ENCODE data around the gene PIK3R3. TPM values are rescaled to one million over a fixed set of nuclear protein-coding genes. Genes with fewer than 3 reads are reported as not detected.

PIK3R3 gene
- total RNA-seq, 5 donors from 2014 or later (not counting 1 experiment from before 2014, with no cell fraction given) = 0.65 to 2.3 (median 1.1) TPM

- Histone ChIP-seq H3K4me3 (ENCODE audit: control insufficient read depth in 1 of 2, extremely low read depth in 1 of 2, low read length in 1 of 2) (no peak overlapping the region), H3K27ac (ENCODE audit: low read length) (no peak overlapping the region), H3K27me3 (replicated peaks in 1 of 2; ENCODE audit: control insufficient read depth in 2 of 2, extremely low read depth in 1 of 2, insufficient read depth in 2 of 2, low read length in 1 of 2) (peaks cover 0 to under 1% of the 10 kb centered on the region in 2 experiments), H3K9me3 (no peaks in the 10 kb centered on the region), H3K4me1 (ENCODE audit: control insufficient read depth in 1 of 2, extremely low read depth in 1 of 2, insufficient read depth in 2 of 2, low read length in 2 of 2) (no peaks in the 10 kb centered on the region), H3K36me3 (ENCODE audit: control insufficient read depth in 2 of 2, extremely low read depth in 1 of 2, insufficient read depth in 1 of 2, low read length in 1 of 2) (no peaks in the 10 kb centered on the region)
- DNase-seq = no peak
- WGBS (ENCODE audit: insufficient coverage) = 93% methylated on average over 3 of the region's 7 CpGs
- Mint-ChIP-seq H3K4me3 (no peak overlapping the region), H3K9me3 (peaks cover 0 to 8% (median 0%) of the 10 kb centered on the region in 3 donors), H3K4me1 (no peaks in the 10 kb centered on the region), H3K27ac (no peak overlapping the region), H3K36me3 (no peaks in the 10 kb centered on the region), H3K27me3 (peaks cover 0 to 4% of the 10 kb centered on the region in 2 donors)
- CTCF ChIA-PET = no interaction called here
- POLR2A ChIA-PET = no interaction called here
- no peak for ATAC-seq (replicated peaks in 1 of 4)
These were observed 51.2 kb downstream of the PIK3R3 start for GRCh38 chr1:46081206-46081605.

GRCh38 chr1:46080257-46080656 is 52.2 kb downstream of the PIK3R3 start:
- DNase-seq = no peak
- Mint-ChIP-seq H3K27me3 (peaks cover 0 to 4% of the 10 kb centered on the region in 2 donors), H3K9me3 (peaks cover 0 to 8% (median 0%) of the 10 kb centered on the region in 3 donors), H3K36me3 (no peaks in the 10 kb centered on the region), H3K4me3 (no peak overlapping the region), H3K4me1 (no peaks in the 10 kb centered on the region), H3K27ac (no peak overlapping the region)
- Histone ChIP-seq H3K4me3 (ENCODE audit: control insufficient read depth in 1 of 2, extremely low read depth in 1 of 2, low read length in 1 of 2) (no peak overlapping the region), H3K36me3 (ENCODE audit: control insufficient read depth in 2 of 2, extremely low read depth in 1 of 2, insufficient read depth in 1 of 2, low read length in 1 of 2) (no peaks in the 10 kb centered on the region), H3K4me1 (ENCODE audit: control insufficient read depth in 1 of 2, extremely low read depth in 1 of 2, insufficient read depth in 2 of 2, low read length in 2 of 2) (no peaks in the 10 kb centered on the region), H3K9me3 (no peaks in the 10 kb centered on the region), H3K27ac (ENCODE audit: low read length) (no peak overlapping the region), H3K27me3 (replicated peaks in 1 of 2; ENCODE audit: control insufficient read depth in 2 of 2, extremely low read depth in 1 of 2, insufficient read depth in 2 of 2, low read length in 1 of 2) (no peaks in the 10 kb centered on the region)
- 83% methylated on average over 1 of the region's 3 CpGs for WGBS (ENCODE audit: insufficient coverage)
- ATAC-seq (replicated peaks in 1 of 4) = no peak
- CTCF ChIA-PET = no interaction called here
- POLR2A ChIA-PET = interaction anchor here in 1 of 2 donors (0.7 kb wide), 1 partner anchor 10 kb away, joined by 5 read pairs; no protein-coding TSS in a partner anchor

- no peaks in the 10 kb centered on the region for H3K27me3 ChIP-seq (replicated peaks in 1 of 2; ENCODE audit: control insufficient read depth in 2 of 2, extremely low read depth in 1 of 2, insufficient read depth in 2 of 2, low read length in 1 of 2)
- Mint-ChIP-seq H3K9me3 (no peaks in the 10 kb centered on the region), H3K4me1 (no peaks in the 10 kb centered on the region), H3K4me3 (no peak overlapping the region), H3K27me3 (peaks cover 0 to 4% of the 10 kb centered on the region in 2 donors), H3K27ac (no peak overlapping the region), H3K36me3 (no peaks in the 10 kb centered on the region)
- DNase-seq (no peak), ATAC-seq (replicated peaks in 1 of 4) (no peak)
- no peaks in the 10 kb centered on the region for H3K36me3 ChIP-seq (ENCODE audit: control insufficient read depth in 2 of 2, extremely low read depth in 1 of 2, insufficient read depth in 1 of 2, low read length in 1 of 2)
- no peak overlapping the region for H3K27ac ChIP-seq (ENCODE audit: low read length)
- ChIA-PET POLR2A (interaction anchor here in 1 of 2 donors (0.7 kb wide), 1 partner anchor 15 kb away, joined by 5 read pairs; no protein-coding TSS in a partner anchor), CTCF (no interaction called here)
- H3K4me3 ChIP-seq (ENCODE audit: control insufficient read depth in 1 of 2, extremely low read depth in 1 of 2, low read length in 1 of 2) = no peak overlapping the region
- H3K9me3 ChIP-seq = no peaks in the 10 kb centered on the region
- 100% methylated on average over 1 of the region's 4 CpGs for WGBS (ENCODE audit: insufficient coverage)
- no peaks in the 10 kb centered on the region for H3K4me1 ChIP-seq (ENCODE audit: control insufficient read depth in 1 of 2, extremely low read depth in 1 of 2, insufficient read depth in 2 of 2, low read length in 2 of 2)
These were observed 54.8 kb downstream of the PIK3R3 start for GRCh38 chr1:46077644-46078043.

- H3K36me3 ChIP-seq (ENCODE audit: control insufficient read depth in 2 of 2, extremely low read depth in 1 of 2, insufficient read depth in 1 of 2, low read length in 1 of 2) = no peaks in the 10 kb centered on the region
- H3K4me3 ChIP-seq (ENCODE audit: control insufficient read depth in 1 of 2, extremely low read depth in 1 of 2, low read length in 1 of 2) = no peak overlapping the region
- H3K27me3 ChIP-seq (replicated peaks in 1 of 2; ENCODE audit: control insufficient read depth in 2 of 2, extremely low read depth in 1 of 2, insufficient read depth in 2 of 2, low read length in 1 of 2) = no peaks in the 10 kb centered on the region
- no peak overlapping the region for H3K27ac ChIP-seq (ENCODE audit: low read length)
- H3K9me3 Mint-ChIP-seq = no peaks in the 10 kb centered on the region
- no CpG with 5 or more reads among the region's 2 CpGs for WGBS (ENCODE audit: insufficient coverage)
- ATAC-seq (replicated peaks in 1 of 4) = no peak
- no peak overlapping the region for H3K27ac Mint-ChIP-seq
- H3K4me3 Mint-ChIP-seq = no peak overlapping the region
- ChIA-PET POLR2A (no interaction called here), CTCF (no interaction called here)
- H3K4me1 Mint-ChIP-seq = no peaks in the 10 kb centered on the region
- no peaks in the 10 kb centered on the region for H3K27me3 Mint-ChIP-seq
- no peaks in the 10 kb centered on the region for H3K36me3 Mint-ChIP-seq
- H3K9me3 ChIP-seq = no peaks in the 10 kb centered on the region
- DNase-seq = no peak
- H3K4me1 ChIP-seq (ENCODE audit: control insufficient read depth in 1 of 2, extremely low read depth in 1 of 2, insufficient read depth in 2 of 2, low read length in 2 of 2) = no peaks in the 10 kb centered on the region
These were observed 56.1 kb downstream of the PIK3R3 start for GRCh38 chr1:46076343-46076742.

GRCh38 chr1:46072975-46073374 is 59.5 kb downstream of the PIK3R3 start:
- Histone ChIP-seq H3K27ac (ENCODE audit: low read length) (no peak overlapping the region), H3K4me1 (ENCODE audit: control insufficient read depth in 1 of 2, extremely low read depth in 1 of 2, insufficient read depth in 2 of 2, low read length in 2 of 2) (no peaks in the 10 kb centered on the region), H3K4me3 (ENCODE audit: control insufficient read depth in 1 of 2, extremely low read depth in 1 of 2, low read length in 1 of 2) (no peak overlapping the region), H3K9me3 (no peaks in the 10 kb centered on the region), H3K27me3 (replicated peaks in 1 of 2; ENCODE audit: control insufficient read depth in 2 of 2, extremely low read depth in 1 of 2, insufficient read depth in 2 of 2, low read length in 1 of 2) (no peaks in the 10 kb centered on the region), H3K36me3 (ENCODE audit: control insufficient read depth in 2 of 2, extremely low read depth in 1 of 2, insufficient read depth in 1 of 2, low read length in 1 of 2) (no peaks in the 10 kb centered on the region)
- no peaks in the 10 kb centered on the region for H3K27me3 Mint-ChIP-seq
- ChIA-PET CTCF (no interaction called here), POLR2A (no interaction called here)
- no peak for DNase-seq
- H3K4me1 Mint-ChIP-seq = no peaks in the 10 kb centered on the region
- no peaks in the 10 kb centered on the region for H3K36me3 Mint-ChIP-seq
- 100% methylated on average over 1 of the region's 1 CpG for WGBS (ENCODE audit: insufficient coverage)
- no peaks in the 10 kb centered on the region for H3K9me3 Mint-ChIP-seq
- H3K27ac Mint-ChIP-seq = no peak overlapping the region
- no peak for ATAC-seq (replicated peaks in 1 of 4)
- H3K4me3 Mint-ChIP-seq = no peak overlapping the region

- WGBS (ENCODE audit: insufficient coverage) = 100% methylated on average over 2 of the region's 6 CpGs
- Mint-ChIP-seq H3K36me3 (no peaks in the 10 kb centered on the region), H3K4me1 (peaks cover 5 to 7% (median 5%) of the 10 kb centered on the region in 3 donors), H3K4me3 (no peak overlapping the region), H3K27me3 (no peaks in the 10 kb centered on the region), H3K9me3 (no peaks in the 10 kb centered on the region), H3K27ac (no peak overlapping the region)
- POLR2A ChIA-PET = no interaction called here
- Histone ChIP-seq H3K4me1 (ENCODE audit: control insufficient read depth in 1 of 2, extremely low read depth in 1 of 2, insufficient read depth in 2 of 2, low read length in 2 of 2) (peaks cover 0 to 2% of the 10 kb centered on the region in 2 experiments), H3K4me3 (ENCODE audit: control insufficient read depth in 1 of 2, extremely low read depth in 1 of 2, low read length in 1 of 2) (no peak overlapping the region), H3K9me3 (no peaks in the 10 kb centered on the region), H3K27ac (ENCODE audit: low read length) (no peak overlapping the region), H3K36me3 (ENCODE audit: control insufficient read depth in 2 of 2, extremely low read depth in 1 of 2, insufficient read depth in 1 of 2, low read length in 1 of 2) (no peaks in the 10 kb centered on the region), H3K27me3 (replicated peaks in 1 of 2; ENCODE audit: control insufficient read depth in 2 of 2, extremely low read depth in 1 of 2, insufficient read depth in 2 of 2, low read length in 1 of 2) (no peaks in the 10 kb centered on the region)
- CTCF ChIA-PET = no interaction called here
- ATAC-seq (replicated peaks in 1 of 4) (no peak), DNase-seq (no peak)
These were observed 62.1 kb downstream of the PIK3R3 start for GRCh38 chr1:46070164-46070814.

Measured in T-cell (primary cell).